Activated CD4-positive, alpha-beta T cell treated with anti-CD3 and anti-CD28 coated beads, Interleukin-2, amount 50 U/mL, for 1 hour (primary cell): ENCODE results near the gene TENM4.
"Not testable (repeated sequence)": the region's sequence is repeated elsewhere in the genome, so short reads cannot be mapped to it uniquely, and the experiment has no call there.

ENCODE experiments used
- DNase-seq: peaks from one replicate; pipeline ENCODE4 v3.0.0-alpha.2; 2020

TENM4 gene

GRCh38 chr11:78645226-78646202 lies 795.3 kb downstream of the TENM4 start:
- DNase-seq = peak; percentile 59

GRCh38 chr11:78643676-78644056 lies 797.2 kb downstream of the TENM4 start:
- DNase-seq = no peak

- no peak for DNase-seq
These were observed 797.7 kb downstream of the TENM4 start for GRCh38 chr11:78642979-78643675.

- no peak for DNase-seq
These were observed 799.3 kb downstream of the TENM4 start for GRCh38 chr11:78641541-78641940.

GRCh38 chr11:78638704-78639380 lies 802.0 kb downstream of the TENM4 start:
- DNase-seq = no peak

- not testable (repeated sequence) for DNase-seq
These were observed 803.3 kb downstream of the TENM4 start for GRCh38 chr11:78637527-78637926.

GRCh38 chr11:78635814-78636506 lies 804.9 kb downstream of the TENM4 start:
- DNase-seq = no peak

- DNase-seq = no peak
These were observed 807.1 kb downstream of the TENM4 start for GRCh38 chr11:78633516-78634310.

- no peak for DNase-seq
These were observed 810.1 kb downstream of the TENM4 start for GRCh38 chr11:78630561-78631303.

- no peak for DNase-seq
These were observed 810.7 kb downstream of the TENM4 start for GRCh38 chr11:78630155-78630554.

- DNase-seq = no peak
These were observed 818.2 kb downstream of the TENM4 start for GRCh38 chr11:78622666-78623065.

GRCh38 chr11:78620159-78620558 lies 820.7 kb downstream of the TENM4 start:
- DNase-seq = no peak

- DNase-seq = no peak
These were observed 825.1 kb downstream of the TENM4 start for GRCh38 chr11:78615724-78616123.

- no peak for DNase-seq
These were observed 827.4 kb downstream of the TENM4 start for GRCh38 chr11:78613378-78613813.

GRCh38 chr11:78612721-78613377 lies 828.0 kb downstream of the TENM4 start:
- no peak for DNase-seq

- not testable (repeated sequence) for DNase-seq
These were observed 831.5 kb downstream of the TENM4 start for GRCh38 chr11:78609321-78609720.

GRCh38 chr11:78607696-78608095 lies 833.1 kb downstream of the TENM4 start:
- DNase-seq = no peak

- DNase-seq = no peak
These were observed 834.2 kb downstream of the TENM4 start for GRCh38 chr11:78606667-78607066.

- no peak for DNase-seq
These were observed 835.5 kb downstream of the TENM4 start for GRCh38 chr11:78605296-78605695.

- no peak for DNase-seq
These were observed 837.0 kb downstream of the TENM4 start for GRCh38 chr11:78603792-78604191.
